Right atrium auricular region (tissue), 2 donors: Measurements from ENCODE around the gene TRPT1. TPM values are rescaled to one million over a fixed set of nuclear protein-coding genes. Genes with fewer than 3 reads are reported as not detected.
"Not testable (repeated sequence)": the region's sequence is repeated elsewhere in the genome, so short reads cannot be mapped to it uniquely, and the experiment has no call there.

Experiments
- DNase-seq: peaks from one replicate; pipeline ENCODE4 v3.0.0-alpha.2; 2019; ENCODE audit warnings: low spot score
- H3K27ac ChIP-seq, 2 donors: fragments of 200-600 bp; sonication (generic); 1 replicate in 1 of 2; 2 replicates in 1 of 2; pipeline ENCODE4 v1.5.1; 2016 to 2019
- H3K27me3 ChIP-seq, 2 donors: fragments of 200-600 bp; sonication (generic); one replicate each; pipeline versions ENCODE4 v1.5.1 to v1.6.0; 2017 to 2019
- H3K36me3 ChIP-seq: fragments of 200-600 bp; sonication (generic); one replicate; pipeline ENCODE4 v1.5.1; 2016
- H3K4me1 ChIP-seq, 2 donors: fragments of 200-600 bp; sonication (generic); one replicate each; pipeline versions ENCODE4 v1.5.1 to v1.6.0; 2017 to 2019
- H3K4me3 ChIP-seq, 2 donors: fragments of 200-600 bp; sonication (generic); 1 replicate in 1 of 2; 2 replicates in 1 of 2; pipeline ENCODE4 v1.5.1; 2017 to 2019; ENCODE audit warnings: mild to moderate bottlenecking in 1 of 2, moderate library complexity in 1 of 2
- H3K9me3 ChIP-seq, 2 donors: fragments of 200-600 bp; sonication (generic); one replicate each; pipeline ENCODE4 v1.5.1; 2019
- total RNA-seq, 2 donors: library from RNA; depleted of rRNA; stranded (reverse); fragments of >200 nt; gene quantifications; one replicate each; pipeline ENCODE4 v1.1.0, GENCODE V29; 2016
- TF ChIP-seq, protein P1 (sequence below), 2 donors: fragments of 200-600 bp; sonication (generic); IDR thresholded peaks; one replicate each; pipeline ENCODE4 v1.5.1; 2019; ENCODE audit warnings: antibody characterized with exemption in 2 of 2

The TRPT1 gene
- total RNA-seq, 2 donors from 2014 or later, result 86.0 to 95.8 TPM

DNA sequence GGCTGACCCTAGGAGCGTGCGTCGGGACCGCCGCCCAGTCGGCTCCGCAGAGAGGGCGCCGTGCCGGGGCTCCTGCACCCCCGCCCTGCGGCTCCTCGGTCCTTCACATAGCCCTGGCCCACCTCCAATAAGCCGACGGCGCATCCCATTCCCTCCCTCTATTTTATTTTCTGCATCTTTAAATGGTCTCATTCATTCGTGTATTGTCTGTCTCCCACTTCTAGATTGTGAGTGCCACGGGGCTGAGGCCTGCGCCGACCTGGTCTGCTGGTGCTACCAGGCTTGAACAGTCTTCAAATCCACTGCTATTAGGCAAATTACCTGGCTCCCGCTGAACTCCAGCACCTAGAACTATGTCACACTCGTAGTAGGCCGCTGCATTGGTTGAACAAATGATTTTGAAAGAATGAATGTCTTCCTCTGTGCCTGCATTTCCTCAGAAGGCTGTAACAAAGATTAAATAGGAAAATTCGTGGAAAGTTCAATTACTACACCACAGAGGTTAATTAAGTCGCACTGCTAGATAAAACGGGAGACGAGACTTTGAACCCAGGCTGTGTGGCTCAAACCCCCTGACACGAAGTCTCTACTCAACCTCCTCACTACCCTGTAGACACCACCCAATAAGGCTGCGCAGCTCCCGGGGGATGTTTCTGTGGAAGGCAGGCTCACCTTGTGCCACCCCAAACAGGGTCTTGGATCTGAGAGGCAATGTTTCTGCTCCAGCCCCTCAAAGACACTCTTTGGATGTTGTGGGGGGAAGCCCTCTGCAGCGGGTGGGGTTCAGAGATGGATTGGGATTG is 21.9 kb upstream of the TRPT1 start:
- TF ChIP-seq, protein P1, sequence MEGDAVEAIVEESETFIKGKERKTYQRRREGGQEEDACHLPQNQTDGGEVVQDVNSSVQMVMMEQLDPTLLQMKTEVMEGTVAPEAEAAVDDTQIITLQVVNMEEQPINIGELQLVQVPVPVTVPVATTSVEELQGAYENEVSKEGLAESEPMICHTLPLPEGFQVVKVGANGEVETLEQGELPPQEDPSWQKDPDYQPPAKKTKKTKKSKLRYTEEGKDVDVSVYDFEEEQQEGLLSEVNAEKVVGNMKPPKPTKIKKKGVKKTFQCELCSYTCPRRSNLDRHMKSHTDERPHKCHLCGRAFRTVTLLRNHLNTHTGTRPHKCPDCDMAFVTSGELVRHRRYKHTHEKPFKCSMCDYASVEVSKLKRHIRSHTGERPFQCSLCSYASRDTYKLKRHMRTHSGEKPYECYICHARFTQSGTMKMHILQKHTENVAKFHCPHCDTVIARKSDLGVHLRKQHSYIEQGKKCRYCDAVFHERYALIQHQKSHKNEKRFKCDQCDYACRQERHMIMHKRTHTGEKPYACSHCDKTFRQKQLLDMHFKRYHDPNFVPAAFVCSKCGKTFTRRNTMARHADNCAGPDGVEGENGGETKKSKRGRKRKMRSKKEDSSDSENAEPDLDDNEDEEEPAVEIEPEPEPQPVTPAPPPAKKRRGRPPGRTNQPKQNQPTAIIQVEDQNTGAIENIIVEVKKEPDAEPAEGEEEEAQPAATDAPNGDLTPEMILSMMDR (IDR thresholded peaks at IDR 0.05), result no peak

DNA sequence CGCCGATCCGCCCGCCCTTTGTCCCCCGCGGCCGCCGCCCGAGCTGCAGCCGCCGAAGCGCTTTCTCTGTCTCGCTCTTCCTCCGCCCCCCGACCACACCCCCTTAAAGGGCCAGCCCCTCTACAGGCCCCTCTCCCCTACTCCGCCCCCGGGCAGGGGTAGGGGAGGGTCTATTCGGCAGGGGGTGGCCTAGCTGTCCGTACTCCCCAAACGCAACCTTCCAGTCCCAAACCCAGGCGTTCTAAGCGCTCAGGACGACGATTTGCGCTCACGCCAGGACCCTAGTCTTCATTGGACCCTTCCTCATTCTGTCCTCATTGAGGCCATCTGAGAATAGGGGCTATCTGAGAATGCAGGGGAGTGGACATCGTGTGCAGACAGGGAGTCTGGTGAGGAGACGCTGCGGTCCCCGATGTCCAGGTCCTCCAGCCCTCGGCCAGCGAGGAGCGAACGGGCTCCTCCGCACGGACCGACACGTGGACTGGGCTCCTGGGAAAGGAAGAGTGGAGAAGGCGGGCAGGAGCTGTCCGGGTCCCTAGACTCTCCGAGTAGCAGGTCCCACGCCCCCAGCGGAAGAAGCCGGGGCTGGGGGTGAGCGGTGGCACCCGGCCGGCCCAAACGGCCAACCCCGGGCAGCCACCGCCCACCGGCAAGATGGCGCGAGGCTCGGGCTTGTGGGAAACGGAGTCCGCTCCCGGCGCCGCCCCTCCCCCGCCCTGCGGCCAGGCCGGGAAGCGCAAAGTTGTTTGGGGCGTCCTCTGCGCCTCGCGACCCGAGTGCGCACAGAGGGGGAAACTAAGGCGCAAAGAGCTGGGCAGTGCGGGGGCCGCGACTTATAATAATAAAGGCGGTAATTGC is 21.1 kb upstream of the TRPT1 start, which contains the start of gene PPP1R14B:
Gene PPP1R14B (minus strand): TSS at position 73 of the 858 bp plus-strand sequence. CDS start 270 bp downstream, outside the sequence.
- H3K27me3 ChIP-seq, result no peaks in the 10 kb centered on the region
- H3K4me1 ChIP-seq, result peaks cover 0 to 54% of the 10 kb centered on the region in 2 donors
- TF ChIP-seq, protein P1 (IDR thresholded peaks at IDR 0.05), result peak in 1 of 2 donors; percentile 44

More for the DNA sequence above, 21.9 kb upstream of the TRPT1 start:
- H3K4me3 ChIP-seq, result peak overlapping the region; percentile 56 to 74
- no peak for DNase-seq
- peak overlapping the region; percentile 87 to 95 for H3K27ac ChIP-seq
- peaks cover 0 to 54% of the 10 kb centered on the region in 2 donors for H3K4me1 ChIP-seq
- H3K27me3 ChIP-seq, result no peaks in the 10 kb centered on the region
- peaks cover 10% of the 10 kb centered on the region for H3K36me3 ChIP-seq
- H3K9me3 ChIP-seq, result no peaks in the 10 kb centered on the region

DNA sequence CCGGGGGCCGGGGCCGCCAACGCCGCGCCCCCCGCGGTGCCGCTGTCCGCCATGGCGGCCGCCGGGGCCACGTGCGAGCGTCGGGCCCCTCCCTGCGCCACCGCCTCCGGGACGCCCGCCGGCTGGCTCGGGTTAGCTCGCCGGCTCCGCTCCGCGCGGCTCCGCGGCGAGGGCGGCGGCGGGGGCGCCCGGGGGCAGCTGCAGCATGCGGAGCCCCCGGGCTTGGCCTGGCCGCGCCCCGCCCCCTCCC is 20.6 kb upstream of the TRPT1 start:
- H3K9me3 ChIP-seq, H3K27me3 ChIP-seq, DNase-seq: not testable (repeated sequence)
- peaks cover 10% of the 10 kb centered on the region for H3K36me3 ChIP-seq
- H3K27ac ChIP-seq, result peak overlapping the region; percentile 88 to 95
- H3K4me3 ChIP-seq, result peak overlapping the region; percentile 74 to 82
- H3K4me1 ChIP-seq, result peaks cover 0 to 52% of the 10 kb centered on the region in 2 donors

More for the DNA sequence above, 21.1 kb upstream of the TRPT1 start, which contains the start of gene PPP1R14B:
- Histone ChIP-seq H3K36me3 (peaks cover 10% of the 10 kb centered on the region), H3K4me3 (peak within 1 kb of the TSS; percentile 74 to 82), H3K9me3 (no peaks in the 10 kb centered on the region), H3K27ac (peak within 1 kb of the TSS; percentile 88 to 95)
- peak; percentile 89 for DNase-seq

DNA sequence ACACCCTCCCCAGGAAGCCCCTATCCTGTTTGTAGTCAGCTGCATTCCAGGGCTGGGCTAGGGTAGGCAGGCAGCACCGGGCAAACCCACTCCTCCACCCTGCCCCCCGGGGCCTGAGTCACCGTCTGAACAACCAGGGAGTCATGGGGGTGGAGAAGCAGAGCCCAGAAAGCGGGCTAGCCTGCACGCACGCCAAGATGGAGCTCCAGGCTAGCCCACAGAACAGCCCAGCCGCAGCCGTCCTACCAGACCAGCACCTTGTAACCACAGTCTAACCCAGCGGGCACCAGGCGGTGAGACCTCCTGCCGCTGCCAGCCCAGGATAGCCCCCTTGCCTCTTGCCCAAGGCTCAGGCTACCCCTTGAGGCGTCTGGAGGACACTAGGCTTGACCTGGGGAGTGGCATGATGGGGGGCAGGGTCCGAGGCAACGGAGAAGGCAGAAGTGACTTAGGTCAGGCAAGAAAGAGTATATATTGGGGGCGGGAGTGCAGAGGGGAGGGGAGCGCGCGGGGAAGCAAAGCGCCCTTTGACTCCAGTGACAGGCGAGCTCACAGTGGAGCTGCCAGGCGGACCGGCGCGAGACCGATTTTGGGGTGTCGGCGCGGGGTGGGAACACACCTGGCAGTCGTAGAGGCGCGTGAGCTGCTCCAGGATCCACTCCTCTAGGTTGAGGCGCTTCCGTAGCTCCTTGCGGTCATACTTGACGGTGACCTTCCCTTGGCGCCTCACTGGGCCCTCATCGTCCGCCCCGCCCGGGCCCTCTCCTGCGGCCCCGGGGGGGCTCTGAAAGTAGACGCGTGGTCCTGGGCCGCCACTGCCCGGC is 20.0 kb upstream of the TRPT1 start:
- H3K27me3 ChIP-seq, result no peaks in the 10 kb centered on the region

DNA sequence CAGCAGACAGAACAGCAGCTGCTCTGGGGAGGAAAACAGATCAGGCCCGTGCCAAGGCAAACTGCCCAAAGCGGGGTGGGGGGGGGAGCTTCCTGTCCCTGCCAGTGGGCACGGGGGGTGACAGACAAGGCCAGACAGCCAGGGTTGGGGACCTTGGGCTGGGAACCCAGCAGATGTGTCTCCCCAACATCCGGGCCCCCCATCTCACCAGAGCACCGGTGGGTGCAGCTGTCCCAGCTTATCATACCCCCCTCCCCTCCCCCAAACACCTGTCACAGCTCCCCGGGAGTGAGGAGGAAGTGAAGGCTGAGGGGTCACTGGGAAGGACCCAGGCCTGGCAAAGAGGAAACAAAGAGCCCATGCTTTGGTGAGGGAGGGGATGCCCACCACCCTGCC is 19.4 kb upstream of the TRPT1 start:
- TF ChIP-seq, protein P1 (IDR thresholded peaks at IDR 0.05), result no peak
- peak overlapping the region; percentile 88 to 91 for H3K27ac ChIP-seq
- H3K4me1 ChIP-seq, result peaks cover 0 to 47% of the 10 kb centered on the region in 2 donors
- no peak for DNase-seq
- H3K36me3 ChIP-seq, result peaks cover 10% of the 10 kb centered on the region
- no peaks in the 10 kb centered on the region for H3K27me3 ChIP-seq
- no peaks in the 10 kb centered on the region for H3K9me3 ChIP-seq
- H3K4me3 ChIP-seq, result peak overlapping the region; percentile 74 to 82

More for the DNA sequence above, 20.0 kb upstream of the TRPT1 start:
- Histone ChIP-seq H3K9me3 (no peaks in the 10 kb centered on the region), H3K27ac (peak overlapping the region; percentile 88 to 91), H3K4me3 (peak overlapping the region; percentile 74 to 82), H3K4me1 (peaks cover 0 to 51% of the 10 kb centered on the region in 2 donors), H3K36me3 (peaks cover 10% of the 10 kb centered on the region)
- DNase-seq, result peak; percentile 88
- TF ChIP-seq, protein P1 (IDR thresholded peaks at IDR 0.05), result no peak
